HL-60 (cell line): ENCODE results near the gene CDT1.

Source experiments
- DNase-seq, 2 experiments: peaks; one replicate each; pipeline ENCODE4 v3.0.0-alpha.2; 2010 to 2020; ENCODE audit warnings: low read depth in 1 of 2, low spot score in 1 of 2
- H3K27ac ChIP-seq: fragments of 250-450 bp; sonication (Bioruptor Pico); replicated peaks from 2 replicates; pipeline ENCODE4 v1.5.1; 2020; ENCODE audit warnings: mild to moderate bottlenecking, moderate library complexity
- H3K27me3 ChIP-seq: fragments of 250-450 bp; sonication (Bioruptor Pico); 2 replicates; pipeline ENCODE4 v1.5.1; 2021; ENCODE audit warnings: mild to moderate bottlenecking, moderate library complexity; ENCODE audit not compliant: insufficient read depth, poor library complexity, severe bottlenecking
- H3K4me3 ChIP-seq: replicated peaks from 2 replicates; pipeline ENCODE4 v1.5.1; 2011; ENCODE audit warnings: mild to moderate bottlenecking, control low read depth, low read length; ENCODE audit not compliant: insufficient read depth
- GABPA ChIP-seq: IDR thresholded peaks from 2 replicates; pipeline ENCODE4 v1.6.1; 2012; ENCODE audit warnings: low read depth
- POLR2AphosphoS5 ChIP-seq: IDR thresholded peaks from 2 replicates; pipeline ENCODE4 v1.6.1; 2012; ENCODE audit warnings: low read depth
- REST ChIP-seq: IDR thresholded peaks from 2 replicates; pipeline ENCODE4 v1.6.1; 2012; ENCODE audit warnings: low read depth; ENCODE audit not compliant: insufficient replicate concordance
- SPI1 ChIP-seq: IDR thresholded peaks from 2 replicates; pipeline ENCODE4 v1.6.1; 2012; ENCODE audit warnings: low read depth, mild to moderate bottlenecking, borderline replicate concordance
- TF ChIP-seq, protein P1 (sequence below): IDR thresholded peaks from one replicate; pipeline ENCODE4 v1.5.1; 2011; ENCODE audit warnings: low read length, control low read depth, inconsistent platforms; ENCODE audit not compliant: insufficient read depth

The CDT1 gene

DNA sequence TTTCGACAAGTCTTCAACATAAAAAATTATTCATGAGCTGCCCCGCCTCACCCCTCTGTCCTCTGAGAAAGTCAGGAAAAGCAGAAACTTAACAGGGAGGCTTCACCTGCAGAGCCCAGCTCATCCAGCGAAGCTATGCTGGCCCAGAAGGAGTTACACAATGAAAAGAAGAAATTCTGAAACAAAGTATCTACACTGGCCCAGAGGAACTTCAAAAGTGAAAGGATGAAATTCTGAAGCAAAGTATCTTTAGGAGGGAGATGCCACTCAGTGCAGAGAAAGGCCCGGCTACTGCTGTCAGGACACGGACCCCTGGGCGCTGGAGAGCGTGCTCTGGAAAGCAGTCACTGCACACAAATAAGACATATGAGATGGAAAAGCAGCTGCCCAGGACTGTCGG lies 51.6 kb downstream of the CDT1 start:
- TF ChIP-seq SPI1, result no peak
- H3K27ac ChIP-seq, result peak overlapping the region; percentile 58

DNA sequence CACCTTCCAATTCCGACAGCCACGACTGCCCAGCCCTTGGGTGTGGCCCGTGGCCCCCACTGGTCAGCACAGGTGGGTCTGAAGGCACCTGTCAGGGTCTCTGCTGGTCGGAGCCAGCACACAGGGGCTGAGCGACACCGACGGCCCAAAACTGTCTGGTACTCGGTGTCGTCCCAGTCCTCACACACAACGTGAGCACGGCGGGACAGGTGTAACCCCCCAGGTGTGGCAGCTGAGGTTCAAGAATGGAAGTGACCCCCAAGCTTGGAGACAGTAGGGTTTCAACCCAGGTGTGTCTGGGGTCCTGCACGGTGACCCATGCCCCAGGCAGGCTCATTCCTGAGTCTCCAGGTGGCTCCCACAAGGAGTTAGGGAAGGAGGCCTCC lies 52.1 kb downstream of the CDT1 start:
- no peak for DNase-seq
- TF ChIP-seq REST, result no peak
- TF ChIP-seq GABPA, result no peak
- TF ChIP-seq POLR2AphosphoS5, result no peak
- TF ChIP-seq, protein P1, sequence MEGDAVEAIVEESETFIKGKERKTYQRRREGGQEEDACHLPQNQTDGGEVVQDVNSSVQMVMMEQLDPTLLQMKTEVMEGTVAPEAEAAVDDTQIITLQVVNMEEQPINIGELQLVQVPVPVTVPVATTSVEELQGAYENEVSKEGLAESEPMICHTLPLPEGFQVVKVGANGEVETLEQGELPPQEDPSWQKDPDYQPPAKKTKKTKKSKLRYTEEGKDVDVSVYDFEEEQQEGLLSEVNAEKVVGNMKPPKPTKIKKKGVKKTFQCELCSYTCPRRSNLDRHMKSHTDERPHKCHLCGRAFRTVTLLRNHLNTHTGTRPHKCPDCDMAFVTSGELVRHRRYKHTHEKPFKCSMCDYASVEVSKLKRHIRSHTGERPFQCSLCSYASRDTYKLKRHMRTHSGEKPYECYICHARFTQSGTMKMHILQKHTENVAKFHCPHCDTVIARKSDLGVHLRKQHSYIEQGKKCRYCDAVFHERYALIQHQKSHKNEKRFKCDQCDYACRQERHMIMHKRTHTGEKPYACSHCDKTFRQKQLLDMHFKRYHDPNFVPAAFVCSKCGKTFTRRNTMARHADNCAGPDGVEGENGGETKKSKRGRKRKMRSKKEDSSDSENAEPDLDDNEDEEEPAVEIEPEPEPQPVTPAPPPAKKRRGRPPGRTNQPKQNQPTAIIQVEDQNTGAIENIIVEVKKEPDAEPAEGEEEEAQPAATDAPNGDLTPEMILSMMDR, result no peak
- no peak for TF ChIP-seq SPI1
- Histone ChIP-seq H3K4me3 (peak overlapping the region; percentile 50), H3K27me3 (no peaks in the 10 kb centered on the region), H3K27ac (peak overlapping the region; percentile 58)

More for the DNA sequence above, 51.6 kb downstream of the CDT1 start:
- H3K4me3 ChIP-seq, result peak overlapping the region; percentile 6; the same call in 1 of the 2 replicates
- H3K27me3 ChIP-seq, result no peaks in the 10 kb centered on the region
- DNase-seq, result no peak

- Histone ChIP-seq H3K27ac (peak overlapping the region; percentile 58), H3K27me3 (no peaks in the 10 kb centered on the region), H3K4me3 (peak overlapping the region; percentile 50)
- TF ChIP-seq GABPA, result no peak
- no peak for TF ChIP-seq POLR2AphosphoS5
- TF ChIP-seq, protein P1, result no peak
- TF ChIP-seq REST, result no peak
- no peak for TF ChIP-seq SPI1
- peak in 1 of 2 experiments; percentile 24 for DNase-seq
Measured at GRCh38 chr16:88856122-88856827, 52.7 kb downstream of the CDT1 start.

DNA sequence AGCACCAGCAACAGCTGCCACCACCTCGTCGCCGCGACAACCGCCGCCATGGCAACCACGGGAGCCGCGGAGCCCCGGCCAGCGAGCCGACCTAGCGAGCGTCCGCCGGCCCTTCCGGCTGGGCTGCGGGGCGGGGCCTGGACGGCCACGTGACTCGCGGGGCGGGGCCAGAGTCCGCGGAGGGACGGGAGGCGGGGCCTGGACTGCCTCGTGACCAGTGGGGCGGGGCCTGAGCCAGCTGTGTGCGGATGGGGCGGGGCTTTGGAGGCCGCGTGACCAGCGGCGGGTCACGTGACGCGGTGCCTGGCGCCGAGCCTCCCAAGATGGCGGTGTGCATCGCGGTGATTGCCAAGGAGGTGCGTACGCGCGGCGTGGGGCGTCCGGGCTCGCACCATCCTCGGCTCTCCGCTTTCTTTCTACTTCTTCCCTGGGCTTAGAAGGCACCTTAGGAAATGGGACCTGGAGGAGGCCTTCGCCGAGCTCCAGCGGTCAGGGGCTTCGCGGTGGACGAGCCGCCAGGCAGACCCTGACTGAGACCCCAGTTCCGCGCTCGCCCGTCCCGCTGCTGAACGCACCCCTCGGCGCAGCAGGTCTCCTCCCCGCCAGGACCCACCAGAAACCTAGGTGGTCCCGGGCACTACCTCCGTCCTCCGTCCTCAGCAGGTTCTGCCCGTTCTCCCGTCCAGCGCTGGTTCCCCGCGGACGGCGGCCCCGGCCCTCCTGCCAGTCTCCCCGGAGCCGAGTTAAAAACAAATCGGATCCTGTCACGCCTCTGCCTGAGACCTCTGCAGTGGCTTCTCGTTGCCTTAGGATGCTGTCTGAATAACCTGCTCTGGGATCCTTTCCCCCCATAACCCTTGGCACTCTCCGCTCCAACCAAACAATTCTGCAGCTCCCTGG lies 53.5 kb downstream of the CDT1 start, which contains the start of the genes GALNS and TRAPPC2L:
TSS of gene GALNS (minus strand) at position 120 of the 900 bp plus-strand sequence. CDS start at position 50, 70 bp downstream.
TSS of gene TRAPPC2L (plus strand) at position 300 of the 900 bp plus-strand sequence. CDS start at position 324, 24 bp downstream.
- TF ChIP-seq GABPA (no peak), SPI1 (no peak), REST (no peak), POLR2AphosphoS5 (no peak; the same call in 1 of the 2 replicates)
- TF ChIP-seq, protein P1, result no peak
- peak; percentile 71 to 89 for DNase-seq
- Histone ChIP-seq H3K4me3 (peak within 1 kb of the TSS; percentile 62), H3K27me3 (no peaks in the 10 kb centered on the region), H3K27ac (peak within 1 kb of the TSS; percentile 75)
